B cell (primary cell): ENCODE data around the gene PM20D2. TPM values are rescaled to one million over a fixed set of nuclear protein-coding genes. Genes with fewer than 3 reads are reported as not detected.

Experiments
- ATAC-seq: fragments of 200-7000 bp; cut with Tn5 transposase; one replicate; pipeline ENCODE4 v1.10.0; 2021; ENCODE audit warnings: low read depth, mild to moderate bottlenecking, moderate number of reproducible peaks, moderate library complexity
- CTCF ChIA-PET: fragments of 350-600 bp; sonication (Branson Sonifier 250); formaldehyde crosslinking; loops from one replicate; lab custom pipeline; 2021; ENCODE audit warnings: antibody characterized with exemption, inconsistent platforms; lab: Charles Lee
- POLR2A ChIA-PET: fragments of 350-600 bp; sonication (Branson Sonifier 250); formaldehyde crosslinking; loops from one replicate; lab custom pipeline; 2021; ENCODE audit warnings: antibody characterized with exemption; lab: Charles Lee
- DNase-seq: peaks from one replicate; pipeline ENCODE4 v3.0.0; 2013
- H2AFZ ChIP-seq: 2 replicates; pipeline ENCODE4 v1.6.1; 2012; ENCODE audit warnings: mild to moderate bottlenecking, low read depth, low read length; ENCODE audit not compliant: insufficient read depth, poor library complexity, severe bottlenecking
- H3K27ac ChIP-seq, 2 donors: 1 replicate in 1 of 2; 2 replicates in 1 of 2; pipeline ENCODE4 v1.5.1; 2012 to 2013; ENCODE audit warnings: low read length in 2 of 2, mild to moderate bottlenecking in 2 of 2, moderate library complexity in 1 of 2
- H3K27me3 ChIP-seq, 4 experiments: fragments of 200-600 bp in 1 of 4; sonication (generic) in 1 of 4; replicated peaks in 1 of 4; 1 replicate in 2 of 4; 2 replicates in 2 of 4; pipeline versions ENCODE4 v1.6.1 to v1.7.0; 2013 to 2016; ENCODE audit warnings: low read length in 3 of 4, mild to moderate bottlenecking in 2 of 4, mixed read lengths in 1 of 4, moderate library complexity in 1 of 4; ENCODE audit not compliant: insufficient read depth in 4 of 4, control insufficient read depth in 3 of 4; ENCODE audit errors: control extremely low read depth in 1 of 4
- H3K36me3 ChIP-seq, 2 experiments: replicated peaks in 1 of 2; 1 replicate in 1 of 2; 2 replicates in 1 of 2; pipeline versions ENCODE4 v1.6.1 to v1.7.1; 2013; ENCODE audit warnings: low read length in 1 of 2; ENCODE audit not compliant: insufficient read depth in 2 of 2, control insufficient read depth in 1 of 2; ENCODE audit errors: control extremely low read depth in 1 of 2, extremely low read depth in 1 of 2
- H3K4me1 ChIP-seq, 2 donors: fragments of 200-600 bp in 1 of 2; sonication (generic) in 1 of 2; 1 replicate in 1 of 2; 2 replicates in 1 of 2; pipeline versions ENCODE4 v1.5.1 to v1.6.1; 2013 to 2017; ENCODE audit warnings: low read length in 2 of 2; ENCODE audit not compliant: control insufficient read depth in 2 of 2, insufficient read depth in 2 of 2
- H3K4me2 ChIP-seq: replicated peaks from 2 replicates; pipeline ENCODE3; 2012; ENCODE audit warnings: mild to moderate bottlenecking, low read depth, low read length; ENCODE audit not compliant: poor library complexity, severe bottlenecking
- H3K4me3 ChIP-seq, 5 experiments: fragments of 200-600 bp in 1 of 5; sonication (generic) in 1 of 5; 1 replicate in 3 of 5; 2 replicates in 2 of 5; pipeline versions ENCODE4 v1.5.1 to v1.7.0; 2011 to 2016; ENCODE audit warnings: low read length in 4 of 5, mild to moderate bottlenecking in 4 of 5, low read depth in 2 of 5, control low read depth in 1 of 5, moderate library complexity in 1 of 5; ENCODE audit not compliant: insufficient read depth in 1 of 5; ENCODE audit errors: control extremely low read depth in 1 of 5, extremely low read depth in 1 of 5
- H3K79me2 ChIP-seq: fragments of 200-600 bp; sonication (generic); one replicate; pipeline ENCODE4 v1.6.0; 2016; ENCODE audit warnings: low read length; ENCODE audit not compliant: control insufficient read depth, insufficient read depth
- H3K9ac ChIP-seq: fragments of 200-600 bp; sonication (generic); 2 replicates; pipeline ENCODE4 v1.6.1; 2017; ENCODE audit warnings: mild to moderate bottlenecking, low read length, moderate library complexity
- H3K9me3 ChIP-seq, 3 donors: one replicate each; pipeline versions ENCODE4 v1.6.1 to v1.7.1; 2013; ENCODE audit warnings: low read length in 2 of 3; ENCODE audit not compliant: control insufficient read depth in 2 of 3, insufficient read depth in 1 of 3; ENCODE audit errors: control extremely low read depth in 1 of 3
- H4K20me1 ChIP-seq: 2 replicates; pipeline ENCODE4 v1.6.0; 2012; ENCODE audit warnings: mild to moderate bottlenecking, low read length; ENCODE audit not compliant: insufficient read depth, control insufficient read depth, poor library complexity, severe bottlenecking
- H3K27ac Mint-ChIP-seq: one replicate; pipeline ENCODE4 v1.8.0; 2021; ENCODE audit warnings: mixed read lengths
- H3K27me3 Mint-ChIP-seq: one replicate; pipeline ENCODE4 v1.8.0; 2021; ENCODE audit warnings: mixed read lengths
- H3K4me1 Mint-ChIP-seq: one replicate; pipeline ENCODE4 v1.8.0; 2021; ENCODE audit warnings: mixed read lengths
- H3K4me3 Mint-ChIP-seq: one replicate; pipeline ENCODE4 v1.8.0; 2021; ENCODE audit warnings: mixed read lengths
- H3K9me3 Mint-ChIP-seq: one replicate; pipeline ENCODE4 v1.8.0; 2022; ENCODE audit warnings: mixed read lengths; ENCODE audit not compliant: insufficient read depth
- EZH2 ChIP-seq: IDR thresholded peaks from 2 replicates; pipeline ENCODE4 v1.6.1; 2012; ENCODE audit warnings: borderline replicate concordance, low read depth, mild to moderate bottlenecking, moderate library complexity, low read length; ENCODE audit not compliant: insufficient read depth, poor library complexity, severe bottlenecking
- WGBS: methylation state at CpG from one replicate; pipeline ENCODE4 v1.1.5; 2013; ENCODE audit warnings: missing lambda C conversion rate; ENCODE audit not compliant: insufficient coverage; 5-methylcytosine and 5-hydroxymethylcytosine counted together
- intact Hi-C: fragments of 100-400 bp; cut with micrococcal nuclease; formaldehyde crosslinking; loops from one replicate; pipeline ENCODE4 v1.10.0; 2022
- polyA plus RNA-seq: library from polyadenylated mRNA; depleted of rRNA; stranded (reverse); fragments of >200 nt; gene quantifications from 2 replicates; pipeline ENCODE4 v1.2.3, GENCODE V29; 2012
- total RNA-seq, 2 donors: library from RNA; stranded (reverse); fragments of 120-200 nt in 1 of 2; gene quantifications; 1 replicate in 1 of 2; 2 replicates in 1 of 2; pipeline versions ENCODE4 v1.2.3 to v1.2.4, GENCODE V29; 2013 to 2022
- TF ChIP-seq, protein P1 (sequence below): fragments of 200-600 bp; IDR thresholded peaks from one replicate; pipeline ENCODE4 v1.8.0; 2022; ENCODE audit warnings: antibody characterized with exemption, mild to moderate bottlenecking

Gene PM20D2
- total and polyA plus RNA-seq, 2 donors (not counting 1 experiment from before 2014, with no cell fraction given) = 7.4 to 16.4 TPM

- 98% methylated on average over 4 of the region's 5 CpGs for WGBS
- no peak overlapping the region for H3K27ac Mint-ChIP-seq
- Histone ChIP-seq H3K9me3 (no peaks in the 10 kb centered on the region), H2AFZ (no peak overlapping the region), H3K4me2 (no peak overlapping the region), H4K20me1 (no peaks in the 10 kb centered on the region), H3K4me1 (no peaks in the 10 kb centered on the region), H3K9ac (no peak overlapping the region), H3K36me3 (no peaks in the 10 kb centered on the region), H3K4me3 (no peak overlapping the region), H3K79me2 (no peaks in the 10 kb centered on the region), H3K27me3 (no peaks in the 10 kb centered on the region), H3K27ac (no peak overlapping the region)
- no peaks in the 10 kb centered on the region for H3K9me3 Mint-ChIP-seq
- no peak overlapping the region for H3K4me3 Mint-ChIP-seq
- ChIA-PET CTCF (no interaction called here), POLR2A (no interaction called here)
- peaks cover 3% of the 10 kb centered on the region for H3K27me3 Mint-ChIP-seq
- DNase-seq (no peak), ATAC-seq (no peak)
- intact Hi-C loops = no loop called here
- TF ChIP-seq, protein P1, sequence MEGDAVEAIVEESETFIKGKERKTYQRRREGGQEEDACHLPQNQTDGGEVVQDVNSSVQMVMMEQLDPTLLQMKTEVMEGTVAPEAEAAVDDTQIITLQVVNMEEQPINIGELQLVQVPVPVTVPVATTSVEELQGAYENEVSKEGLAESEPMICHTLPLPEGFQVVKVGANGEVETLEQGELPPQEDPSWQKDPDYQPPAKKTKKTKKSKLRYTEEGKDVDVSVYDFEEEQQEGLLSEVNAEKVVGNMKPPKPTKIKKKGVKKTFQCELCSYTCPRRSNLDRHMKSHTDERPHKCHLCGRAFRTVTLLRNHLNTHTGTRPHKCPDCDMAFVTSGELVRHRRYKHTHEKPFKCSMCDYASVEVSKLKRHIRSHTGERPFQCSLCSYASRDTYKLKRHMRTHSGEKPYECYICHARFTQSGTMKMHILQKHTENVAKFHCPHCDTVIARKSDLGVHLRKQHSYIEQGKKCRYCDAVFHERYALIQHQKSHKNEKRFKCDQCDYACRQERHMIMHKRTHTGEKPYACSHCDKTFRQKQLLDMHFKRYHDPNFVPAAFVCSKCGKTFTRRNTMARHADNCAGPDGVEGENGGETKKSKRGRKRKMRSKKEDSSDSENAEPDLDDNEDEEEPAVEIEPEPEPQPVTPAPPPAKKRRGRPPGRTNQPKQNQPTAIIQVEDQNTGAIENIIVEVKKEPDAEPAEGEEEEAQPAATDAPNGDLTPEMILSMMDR = no peak
- TF ChIP-seq EZH2 = no peak
- no peaks in the 10 kb centered on the region for H3K4me1 Mint-ChIP-seq
Measured at GRCh38 chr6:89187504-89187903, 41.6 kb downstream of the PM20D2 start.

DNA sequence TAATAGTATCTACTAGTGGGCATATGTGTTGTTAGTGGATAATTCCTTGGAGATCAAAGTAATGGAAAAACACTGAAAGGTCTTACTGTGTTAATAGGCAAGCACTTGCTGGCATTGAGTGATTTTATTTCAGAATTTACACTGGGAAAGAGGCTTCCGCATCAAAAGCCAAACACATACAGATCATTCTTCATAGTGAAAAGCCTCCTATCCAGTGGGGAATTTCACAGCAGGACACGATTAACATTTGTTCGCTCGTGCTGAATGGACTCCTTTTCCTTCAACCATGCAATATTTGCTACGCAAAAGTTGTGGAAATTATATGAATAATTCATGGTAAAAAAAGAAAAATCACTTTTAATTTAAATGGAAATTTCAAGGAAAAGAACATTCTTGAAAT, 44.9 kb downstream of the PM20D2 start:
- Histone ChIP-seq H3K4me2 (no peak overlapping the region), H3K9ac (no peak overlapping the region), H3K27ac (no peak overlapping the region), H3K36me3 (no peaks in the 10 kb centered on the region), H4K20me1 (no peaks in the 10 kb centered on the region), H3K27me3 (no peaks in the 10 kb centered on the region), H2AFZ (no peak overlapping the region), H3K4me1 (no peaks in the 10 kb centered on the region), H3K9me3 (peaks cover 2 to 16% (median 10%) of the 10 kb centered on the region in 3 donors), H3K4me3 (no peak overlapping the region), H3K79me2 (no peaks in the 10 kb centered on the region)
- Mint-ChIP-seq H3K4me1 (no peaks in the 10 kb centered on the region), H3K9me3 (peaks cover 6% of the 10 kb centered on the region), H3K4me3 (no peak overlapping the region), H3K27ac (no peak overlapping the region), H3K27me3 (peaks cover 7% of the 10 kb centered on the region)
- WGBS = 100% methylated on average over 1 of the region's 5 CpGs
- ChIA-PET POLR2A (no interaction called here), CTCF (no interaction called here)
- TF ChIP-seq, protein P1 = no peak
- DNase-seq = no peak
- ATAC-seq = no peak
- intact Hi-C loops = no loop called here
